Measurements from ENCODE around the gene ARHGEF39. TPM values are rescaled to one million over a fixed set of nuclear protein-coding genes. Genes with fewer than 3 reads are reported as not detected.
"Not testable (repeated sequence)": the region's sequence is repeated elsewhere in the genome, so short reads cannot be mapped to it uniquely, and the experiment has no call there.

ARHGEF39 gene
- total and polyA plus RNA-seq, 7 donors = 0.60 to 9.0 (median 1.6) TPM

DNA sequence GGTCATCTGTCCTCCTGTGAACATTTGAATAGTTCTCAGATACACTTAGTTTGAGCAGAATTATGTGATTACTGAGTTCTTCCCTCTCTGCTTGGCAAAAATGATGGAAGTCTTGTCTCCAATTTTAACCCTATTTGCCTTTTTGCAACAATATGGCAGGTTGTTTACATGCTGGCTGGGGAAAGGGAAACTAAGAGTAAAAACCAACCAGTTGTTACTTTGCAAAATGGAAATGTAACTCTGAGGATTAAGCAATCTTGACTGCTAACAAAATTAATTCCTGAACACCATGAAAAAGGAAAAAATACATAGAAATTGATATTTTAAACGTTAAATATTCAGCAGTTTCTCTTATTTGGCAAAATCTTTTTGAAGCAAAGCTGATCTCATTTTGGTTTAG, 25.4 kb downstream of the ARHGEF39 start:
- no peaks in the 10 kb centered on the region for H3K9me3 ChIP-seq
- H3K4me1 ChIP-seq = no peaks in the 10 kb centered on the region
- WGBS, 2 donors = 90 to 92% methylated on average over 1 of the region's 1 CpG
- intact Hi-C loops (cut with DNase I) = loop anchor here (10.0 kb wide), 1 partner anchor 245 kb away; no protein-coding TSS in a partner anchor
- H3K27me3 ChIP-seq = no peaks in the 10 kb centered on the region
- H3K27ac ChIP-seq = no peak overlapping the region
- H3K4me3 ChIP-seq = no peak overlapping the region
- no peaks in the 10 kb centered on the region for H3K36me3 ChIP-seq
- TF ChIP-seq POLR2A (IDR thresholded peaks at IDR 0.05) (no peak), EP300 (IDR thresholded peaks at IDR 0.05) (no peak), POLR2AphosphoS5 (IDR thresholded peaks at IDR 0.05) (no peak)
- TF ChIP-seq, protein P1, sequence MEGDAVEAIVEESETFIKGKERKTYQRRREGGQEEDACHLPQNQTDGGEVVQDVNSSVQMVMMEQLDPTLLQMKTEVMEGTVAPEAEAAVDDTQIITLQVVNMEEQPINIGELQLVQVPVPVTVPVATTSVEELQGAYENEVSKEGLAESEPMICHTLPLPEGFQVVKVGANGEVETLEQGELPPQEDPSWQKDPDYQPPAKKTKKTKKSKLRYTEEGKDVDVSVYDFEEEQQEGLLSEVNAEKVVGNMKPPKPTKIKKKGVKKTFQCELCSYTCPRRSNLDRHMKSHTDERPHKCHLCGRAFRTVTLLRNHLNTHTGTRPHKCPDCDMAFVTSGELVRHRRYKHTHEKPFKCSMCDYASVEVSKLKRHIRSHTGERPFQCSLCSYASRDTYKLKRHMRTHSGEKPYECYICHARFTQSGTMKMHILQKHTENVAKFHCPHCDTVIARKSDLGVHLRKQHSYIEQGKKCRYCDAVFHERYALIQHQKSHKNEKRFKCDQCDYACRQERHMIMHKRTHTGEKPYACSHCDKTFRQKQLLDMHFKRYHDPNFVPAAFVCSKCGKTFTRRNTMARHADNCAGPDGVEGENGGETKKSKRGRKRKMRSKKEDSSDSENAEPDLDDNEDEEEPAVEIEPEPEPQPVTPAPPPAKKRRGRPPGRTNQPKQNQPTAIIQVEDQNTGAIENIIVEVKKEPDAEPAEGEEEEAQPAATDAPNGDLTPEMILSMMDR (IDR thresholded peaks at IDR 0.05) = no peak
- no peak for DNase-seq

DNA sequence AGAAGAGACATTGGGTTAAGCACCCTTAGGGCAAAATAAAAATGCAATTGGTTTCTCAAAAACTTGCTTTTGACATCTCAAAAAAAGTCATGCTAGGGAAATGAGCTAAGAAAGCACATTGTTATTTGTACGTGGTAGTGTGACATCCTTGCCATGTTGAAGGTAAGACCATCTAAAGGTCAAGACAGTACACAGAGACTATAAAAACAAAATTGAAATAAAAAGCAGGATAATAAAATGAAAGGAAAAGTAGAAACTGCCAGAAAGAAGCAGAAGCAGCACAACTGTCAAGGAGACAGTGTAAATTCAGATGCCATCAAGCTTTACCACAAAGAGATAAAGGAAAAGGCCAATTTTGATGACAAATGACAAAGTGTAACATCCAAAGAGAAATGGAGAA, 25.8 kb downstream of the ARHGEF39 start:
- DNase-seq; H3K9me3 ChIP-seq; intact Hi-C loops (cut with DNase I); H3K36me3 ChIP-seq; H3K4me1 ChIP-seq; H3K27ac ChIP-seq; H3K27me3 ChIP-seq; H3K4me3 ChIP-seq: not testable (repeated sequence)
- 45 to 64% methylated on average over 1 of the region's 1 CpG for WGBS, 2 donors

GRCh38 chr9:35638751-35639150, 26.2 kb downstream of the ARHGEF39 start:
- peak; percentile 13 for DNase-seq
- H3K9me3 ChIP-seq; H3K27ac ChIP-seq; H3K4me3 ChIP-seq; H3K4me1 ChIP-seq; H3K36me3 ChIP-seq; H3K27me3 ChIP-seq; intact Hi-C loops (cut with DNase I): not testable (repeated sequence)
- WGBS, 2 donors = 50 to 81% methylated on average over 7 of the region's 8 CpGs

DNA sequence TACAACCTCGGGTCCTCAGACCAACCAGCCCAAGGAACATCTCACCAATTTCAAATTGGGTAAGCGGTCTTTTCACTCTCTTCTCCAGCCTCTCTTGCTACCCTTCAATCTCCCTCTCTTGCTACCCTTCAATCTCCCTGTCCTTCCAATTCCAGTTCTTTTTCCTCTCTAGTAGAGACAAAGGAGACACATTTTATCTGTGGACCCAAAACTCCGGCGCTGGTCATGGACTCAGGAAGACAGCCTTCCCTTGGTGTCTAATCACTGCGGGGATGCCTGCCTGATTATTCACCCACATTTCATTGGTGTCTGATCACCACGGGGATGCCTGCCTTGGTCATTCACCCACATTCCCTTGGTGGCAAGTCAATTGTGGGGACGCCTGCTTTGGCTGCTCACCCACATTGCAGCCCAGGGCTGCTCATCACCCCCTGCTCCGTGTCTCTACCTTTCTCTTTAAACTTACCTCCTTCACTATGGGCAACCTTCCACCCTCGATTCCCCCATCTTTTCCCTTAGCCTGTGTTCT, 27.5 kb downstream of the ARHGEF39 start:
- H3K4me1 ChIP-seq; intact Hi-C loops (cut with DNase I); H3K4me3 ChIP-seq; H3K36me3 ChIP-seq; H3K9me3 ChIP-seq; H3K27me3 ChIP-seq; H3K27ac ChIP-seq: not testable (repeated sequence)
- 94 to 96% methylated on average over 9 of the region's 9 CpGs for WGBS, 2 donors
- DNase-seq = peak; percentile 36

GRCh38 chr9:35636877-35637246, 28.1 kb downstream of the ARHGEF39 start:
- intact Hi-C loops (cut with DNase I); H3K36me3 ChIP-seq; H3K4me1 ChIP-seq; H3K4me3 ChIP-seq; H3K27me3 ChIP-seq; H3K9me3 ChIP-seq; DNase-seq: not testable (repeated sequence)
- WGBS, 2 donors = 91 to 95% methylated on average over 6 of the region's 6 CpGs
- H3K27ac ChIP-seq = peak overlapping the region in 2 of 4 donors; percentile 7 to 22

DNA sequence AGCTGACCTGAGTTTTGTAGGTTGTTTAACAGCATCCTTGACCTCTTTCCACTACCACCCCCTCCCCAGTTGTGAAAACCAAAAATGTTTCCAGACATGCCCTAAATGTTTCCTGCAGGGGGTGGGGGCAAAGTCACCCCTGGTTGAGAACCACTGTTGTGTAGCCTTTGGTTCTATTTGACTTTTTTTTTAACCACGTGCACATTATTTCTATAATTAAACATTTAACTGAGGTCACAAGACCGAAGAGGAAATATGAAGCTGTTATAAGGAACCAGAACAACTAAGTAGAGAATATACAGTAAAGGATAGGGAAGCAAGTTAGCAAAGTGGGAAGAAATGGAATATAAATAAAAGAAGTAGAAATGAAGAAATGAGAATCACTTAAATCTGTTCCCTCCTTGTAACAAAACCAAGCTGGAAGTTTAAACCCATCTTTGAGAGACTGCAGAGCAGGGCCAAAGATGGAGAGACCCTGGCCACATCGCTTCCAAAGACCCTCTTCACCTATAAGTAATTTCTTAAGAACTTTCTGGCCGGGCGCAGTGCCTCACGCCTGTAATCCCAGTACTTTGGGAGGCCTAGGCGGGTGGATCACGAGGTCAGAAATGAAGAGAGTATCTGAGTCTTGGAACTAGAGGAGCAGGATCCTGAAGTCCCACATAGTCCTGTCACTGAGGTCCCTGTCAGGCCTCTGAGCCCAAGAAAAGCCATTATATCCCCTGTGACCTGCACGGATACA, 28.7 kb downstream of the ARHGEF39 start:
- peak; percentile 41 for DNase-seq
- 82 to 83% methylated on average over 9 of the region's 9 CpGs for WGBS, 2 donors
- TF ChIP-seq, protein P1 (IDR thresholded peaks at IDR 0.05) = no peak
- no peak for TF ChIP-seq POLR2A (IDR thresholded peaks at IDR 0.05)
- no peak for TF ChIP-seq EP300 (IDR thresholded peaks at IDR 0.05)
- no peak for TF ChIP-seq POLR2AphosphoS5 (IDR thresholded peaks at IDR 0.05)
- H3K27ac ChIP-seq = peak overlapping the region in 2 of 4 donors; percentile 22 to 25
- H3K4me3 ChIP-seq = no peak overlapping the region
- no peaks in the 10 kb centered on the region for H3K36me3 ChIP-seq
- H3K4me1 ChIP-seq = no peaks in the 10 kb centered on the region
- intact Hi-C loops (cut with DNase I) = no loop called here
- no peaks in the 10 kb centered on the region for H3K9me3 ChIP-seq
- H3K27me3 ChIP-seq = no peaks in the 10 kb centered on the region

GRCh38 chr9:35635730-35636129, 29.3 kb downstream of the ARHGEF39 start:
- DNase-seq = no peak
- Histone ChIP-seq H3K36me3 (no peaks in the 10 kb centered on the region), H3K9me3 (no peaks in the 10 kb centered on the region), H3K4me1 (no peaks in the 10 kb centered on the region), H3K4me3 (no peak overlapping the region), H3K27me3 (no peaks in the 10 kb centered on the region), H3K27ac (peak overlapping the region in 1 of 4 donors; percentile 25)
- intact Hi-C loops (cut with DNase I) = no loop called here
- TF ChIP-seq EP300 (IDR thresholded peaks at IDR 0.05) = no peak
- TF ChIP-seq, protein P1 (IDR thresholded peaks at IDR 0.05) = no peak
- TF ChIP-seq POLR2A (IDR thresholded peaks at IDR 0.05) = no peak
- TF ChIP-seq POLR2AphosphoS5 (IDR thresholded peaks at IDR 0.05) = no peak

Data from sigmoid colon (tissue), 7 donors.